Measurements from ENCODE around the gene TXNRD2.
"Not testable (repeated sequence)": the region's sequence is repeated elsewhere in the genome, so short reads cannot be mapped to it uniquely, and the experiment has no call there.

TXNRD2 gene

GRCh38 chr22:19919701-19920363, 21.8 kb downstream of the TXNRD2 start:
- no peak for DNase-seq

- no peak for DNase-seq
Measured at GRCh38 chr22:19918332-19919106, 23.1 kb downstream of the TXNRD2 start.

DNA sequence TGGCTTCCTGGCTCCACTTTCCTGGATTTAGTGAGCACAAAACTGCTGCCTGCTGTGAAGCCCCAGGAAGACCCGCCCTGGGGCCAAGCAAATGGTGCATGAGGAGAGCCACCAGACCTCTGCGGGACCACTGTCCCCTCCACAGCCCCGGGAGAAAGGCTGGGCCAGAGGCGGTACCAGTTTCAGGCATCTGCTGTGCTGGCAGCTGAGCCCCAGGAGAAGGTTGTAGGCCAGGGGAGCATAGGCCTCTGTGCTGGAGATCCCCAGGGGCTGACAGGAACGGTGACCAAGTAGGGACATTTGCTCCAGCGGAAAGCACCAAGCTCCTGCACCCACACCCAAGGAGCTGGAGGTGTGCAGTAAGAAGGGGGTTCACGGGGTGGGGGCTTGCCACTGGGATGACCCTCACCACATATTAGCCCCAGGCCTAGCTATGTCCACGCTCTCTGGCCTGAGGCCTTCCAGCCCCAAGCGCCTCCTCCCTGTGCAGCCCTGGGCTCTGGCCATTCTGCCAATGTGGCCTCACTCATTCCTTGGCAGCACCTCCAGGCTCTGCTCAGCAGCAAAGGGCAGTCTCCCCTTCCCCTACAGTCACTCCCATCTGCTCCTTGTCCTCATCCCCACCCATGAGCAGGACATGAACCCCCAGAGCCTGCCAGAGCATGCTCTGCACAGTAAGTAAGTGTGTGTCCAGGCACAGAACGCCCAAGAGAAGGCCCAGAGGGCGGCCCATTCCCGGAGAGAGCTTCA, 24.1 kb downstream of the TXNRD2 start:
- no peak for DNase-seq

DNA sequence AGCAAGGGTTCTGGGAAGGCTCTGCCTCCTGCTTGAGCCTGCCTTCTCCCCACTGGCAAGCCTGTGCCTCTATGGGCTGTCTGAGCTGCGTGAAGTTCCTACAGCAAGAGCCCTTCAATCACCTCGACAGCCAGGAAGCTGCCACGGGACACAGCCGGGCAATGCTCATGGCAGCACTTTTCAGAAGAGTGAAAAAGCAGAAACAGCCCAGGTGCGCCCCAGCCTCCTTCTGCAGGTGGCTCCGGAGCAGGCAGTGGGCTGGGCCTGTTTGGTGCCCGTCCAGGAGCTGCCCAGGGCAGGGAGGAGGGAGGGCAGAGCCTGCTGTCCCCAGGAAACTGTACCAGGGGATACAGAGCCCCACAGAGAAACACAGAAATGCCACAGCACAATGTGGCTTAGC, 24.7 kb downstream of the TXNRD2 start:
- no peak for DNase-seq

DNA sequence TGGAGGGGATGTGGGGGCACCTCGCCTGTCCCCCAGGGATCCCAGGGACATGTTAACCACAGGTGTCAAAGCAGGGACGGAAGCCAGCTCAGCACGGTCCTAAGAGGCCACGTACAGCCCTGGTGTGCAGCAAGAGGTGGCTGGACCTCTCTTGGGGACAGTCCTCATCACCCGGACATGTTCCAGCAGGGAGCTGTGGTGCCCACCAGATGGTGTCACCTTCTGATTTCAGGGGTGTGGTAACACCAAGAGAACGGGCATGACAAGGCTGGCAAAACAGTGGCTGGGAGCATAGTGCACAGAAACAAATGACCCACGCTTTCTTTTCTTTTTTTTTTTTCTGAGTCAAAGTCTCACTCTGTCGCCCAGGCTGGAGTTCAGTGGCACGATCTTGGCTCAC, 25.6 kb downstream of the TXNRD2 start:
- no peak for DNase-seq

DNA sequence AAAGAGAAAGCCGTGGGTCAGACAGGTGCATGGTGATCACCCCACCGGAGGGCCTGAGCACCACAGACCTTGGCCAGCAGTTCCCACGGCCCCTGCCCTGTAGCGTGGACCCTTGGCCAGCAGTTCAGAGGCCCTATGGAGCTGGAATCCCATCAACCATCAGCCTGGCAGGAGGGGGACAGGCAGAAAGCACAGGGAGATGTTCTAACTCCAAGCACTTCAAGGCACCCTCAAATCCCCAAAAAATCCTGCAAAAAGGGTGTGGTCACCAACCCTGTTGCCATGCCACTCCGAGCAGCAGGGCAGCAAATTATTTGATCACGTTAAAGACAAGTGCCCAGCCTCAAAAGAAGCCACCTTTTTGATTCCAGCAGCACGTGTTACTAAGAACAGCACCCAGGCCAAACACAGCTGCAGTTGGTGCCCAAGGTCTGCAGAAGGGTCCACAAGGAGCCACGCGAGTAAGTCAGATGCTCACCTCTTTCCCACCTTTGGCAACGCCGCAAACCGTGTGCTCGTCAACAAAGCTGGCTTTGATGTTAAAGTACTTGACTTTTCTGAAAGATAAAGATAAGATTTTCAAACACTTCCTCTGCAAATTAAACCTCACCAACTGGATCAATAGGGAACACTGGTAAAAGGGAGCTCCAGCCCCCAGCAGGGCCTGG, 26.2 kb downstream of the TXNRD2 start:
- DNase-seq: no peak

DNA sequence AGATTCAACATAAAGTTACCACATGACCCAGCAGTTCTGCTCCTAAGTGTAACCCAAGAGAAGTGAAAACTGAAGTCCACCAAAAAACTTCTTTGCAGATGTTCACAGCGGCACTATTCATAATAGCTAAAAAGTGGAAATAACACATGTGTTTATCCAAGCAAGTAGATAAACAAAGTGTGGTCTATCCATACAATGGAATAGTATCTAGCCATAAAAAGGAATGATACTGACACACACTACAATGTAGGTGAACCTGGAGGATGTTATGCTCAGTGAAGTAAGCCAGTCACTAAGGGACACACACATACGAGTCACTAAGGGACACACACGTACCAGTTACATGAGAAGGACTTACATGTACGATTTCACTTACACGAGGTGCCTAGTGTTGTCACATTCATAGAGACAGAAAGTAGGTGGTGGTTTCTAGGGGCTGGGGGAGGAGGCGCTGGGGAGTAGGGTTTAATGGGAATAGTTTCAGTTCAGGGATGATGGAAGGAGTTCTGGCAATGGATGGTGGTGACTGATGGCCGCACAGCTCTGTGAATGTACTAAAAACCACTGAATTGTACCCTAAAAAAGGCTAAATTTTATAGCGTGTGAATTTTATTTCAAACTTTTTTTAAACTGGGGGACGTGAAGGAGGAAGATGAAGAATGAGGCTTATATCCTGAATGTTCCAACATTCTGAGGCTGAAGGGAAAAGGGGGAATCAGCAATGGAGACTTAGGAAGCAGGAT, 27.2 kb downstream of the TXNRD2 start:
- no peak for DNase-seq

GRCh38 chr22:19913337-19913936, 28.2 kb downstream of the TXNRD2 start:
- DNase-seq: no peak

DNA sequence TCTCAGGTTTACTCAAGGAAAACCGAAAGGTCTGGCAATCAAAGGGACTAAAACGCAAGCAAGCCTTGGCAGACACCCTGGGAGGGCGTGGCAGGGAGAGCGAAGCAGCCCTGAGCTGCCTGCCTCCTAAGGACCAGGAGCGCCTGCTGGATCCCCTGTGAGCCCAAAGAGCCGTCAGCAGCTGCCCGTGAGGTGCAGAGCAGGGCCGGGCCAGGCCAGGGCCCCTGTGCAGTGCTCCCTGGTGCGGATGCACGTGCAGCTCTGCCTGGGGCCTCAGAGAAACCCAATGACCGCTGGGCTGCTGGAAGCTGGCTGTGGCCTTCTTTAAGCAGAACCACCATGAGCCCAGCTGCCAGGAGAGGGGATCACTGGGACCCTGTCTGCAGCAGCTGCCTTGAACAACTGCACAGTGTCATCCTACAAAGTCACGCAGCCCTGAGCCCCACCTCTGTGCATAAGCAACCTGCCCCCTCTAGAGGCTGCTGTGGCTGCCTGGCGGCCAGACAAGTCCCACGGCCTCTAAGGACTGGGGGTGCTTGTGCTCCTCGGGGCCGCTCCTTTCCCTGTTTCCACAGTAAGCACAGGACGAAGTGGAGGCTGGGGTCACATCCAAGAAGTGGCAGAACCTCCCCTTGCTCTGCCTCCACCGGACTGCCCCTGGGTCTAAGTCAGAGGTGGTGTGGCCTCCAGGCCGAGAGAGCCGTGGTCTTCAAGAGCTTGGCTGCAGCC, 29.2 kb downstream of the TXNRD2 start:
- DNase-seq: no peak

- DNase-seq: no peak
Measured at GRCh38 chr22:19911540-19912270, 29.9 kb downstream of the TXNRD2 start.

DNA sequence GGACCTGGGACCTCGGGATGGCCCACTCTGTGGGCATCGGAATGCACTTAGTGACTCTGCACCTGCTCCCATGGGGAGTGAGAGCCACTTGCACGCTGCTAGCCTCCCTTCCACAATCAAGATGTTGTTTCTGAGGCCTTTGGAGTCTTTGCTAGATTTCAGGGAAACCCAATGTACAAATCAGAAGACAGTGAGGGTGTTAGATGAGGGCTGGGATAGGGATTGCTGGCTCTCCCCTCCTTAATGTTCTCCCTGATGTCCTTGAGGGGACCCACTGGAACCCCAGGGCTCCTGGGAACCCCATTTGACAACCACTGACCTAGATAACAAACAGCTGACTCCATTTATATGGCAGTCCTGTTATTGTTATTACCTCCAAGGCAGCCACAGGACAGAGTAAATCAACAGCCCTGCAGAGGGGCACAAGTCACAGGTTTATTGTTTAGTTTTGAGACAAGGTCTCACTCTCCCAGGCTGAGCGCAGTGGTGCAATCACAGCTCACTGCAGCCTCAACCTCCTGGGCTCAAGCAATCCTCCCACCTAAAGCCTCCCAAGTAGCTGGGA, 31.4 kb downstream of the TXNRD2 start:
- no peak for DNase-seq

- peak; percentile 60 for DNase-seq
Measured at GRCh38 chr22:19909350-19910179, 32.1 kb downstream of the TXNRD2 start.

DNA sequence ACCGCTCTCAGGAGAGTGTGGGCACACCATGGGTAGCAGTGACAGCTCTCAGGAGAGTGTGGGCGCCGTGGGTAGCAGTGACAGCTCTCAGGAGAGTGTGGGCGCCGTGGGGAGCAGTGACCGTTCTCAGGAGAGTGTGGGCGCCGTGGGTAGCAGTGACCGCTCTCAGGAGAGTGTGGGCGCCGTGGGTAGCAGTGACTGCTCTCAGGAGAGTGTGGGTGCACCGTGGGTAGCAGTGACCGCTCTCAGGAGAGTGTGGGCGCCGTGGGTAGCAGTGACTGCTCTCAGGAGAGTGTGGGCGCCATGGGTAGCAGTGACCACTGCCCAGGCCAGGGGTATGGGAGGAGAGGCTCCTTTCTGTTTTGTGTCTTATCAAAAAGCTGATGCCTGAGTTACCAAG, 33.7 kb downstream of the TXNRD2 start:
- not testable (repeated sequence) for DNase-seq

- DNase-seq: not testable (repeated sequence)
Measured at GRCh38 chr22:19906864-19907263, 34.8 kb downstream of the TXNRD2 start.

DNA sequence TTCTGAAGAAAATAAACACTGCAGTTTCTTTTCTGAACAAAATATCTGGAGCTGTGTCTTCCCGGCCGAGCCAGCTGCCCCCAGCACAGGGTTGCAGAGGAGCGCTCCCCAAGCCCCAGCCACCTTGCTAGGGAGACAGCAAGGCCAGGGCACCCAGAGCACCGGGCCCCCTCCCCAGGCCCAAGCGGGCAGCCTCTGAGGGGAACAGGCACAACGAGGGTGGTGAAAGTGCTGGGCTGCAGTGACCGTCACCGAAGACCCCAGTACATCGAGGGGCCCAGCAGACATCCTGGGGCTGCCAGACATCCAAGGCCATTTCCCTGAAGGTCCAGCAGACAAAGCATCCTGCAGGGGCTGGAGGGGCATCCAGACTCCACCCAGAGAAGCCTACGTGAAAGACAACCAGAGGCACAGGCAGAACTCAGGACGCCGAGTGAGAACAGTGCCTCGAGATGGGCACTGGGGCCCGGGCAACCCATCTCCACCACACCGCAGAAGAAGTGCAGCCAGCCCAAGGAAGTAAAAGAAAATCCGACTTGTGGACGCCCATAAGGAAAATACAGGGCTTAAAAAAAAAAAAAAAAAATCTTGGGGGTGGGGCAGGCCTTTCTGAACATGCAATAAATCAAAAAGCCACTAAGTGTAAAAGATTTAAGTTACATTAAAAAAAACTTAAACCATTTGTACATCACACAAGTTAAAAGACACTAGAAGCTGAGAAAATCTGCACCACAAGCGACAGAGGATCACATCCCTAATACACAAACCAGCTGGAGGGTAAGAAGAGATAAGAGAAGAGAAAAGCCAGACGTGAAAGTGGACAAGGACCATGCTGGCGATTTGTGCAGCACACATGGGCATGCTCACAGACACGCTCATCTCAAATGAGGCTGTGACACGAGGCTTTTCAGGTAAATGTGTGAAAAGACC, 36.0 kb downstream of the TXNRD2 start:
- DNase-seq: no peak

GRCh38 chr22:19904935-19905334, 36.7 kb downstream of the TXNRD2 start:
- DNase-seq: no peak

GRCh38 chr22:19904174-19904856, 37.3 kb downstream of the TXNRD2 start:
- DNase-seq: no peak

GRCh38 chr22:19903513-19903912, 38.1 kb downstream of the TXNRD2 start:
- DNase-seq: no peak

Measured in NCI-H1092 treated with DMSO at 0.1 percent for 48 hours (cell line).